IPS-11a (cell line): ENCODE results near the gene KRTAP20-4.

Experiments used
- H3K4me3 ChIP-seq: one replicate; pipeline ENCODE4 v1.5.1; 2013; ENCODE audit warnings: low read depth, low read length, control low read depth

The KRTAP20-4 gene

DNA sequence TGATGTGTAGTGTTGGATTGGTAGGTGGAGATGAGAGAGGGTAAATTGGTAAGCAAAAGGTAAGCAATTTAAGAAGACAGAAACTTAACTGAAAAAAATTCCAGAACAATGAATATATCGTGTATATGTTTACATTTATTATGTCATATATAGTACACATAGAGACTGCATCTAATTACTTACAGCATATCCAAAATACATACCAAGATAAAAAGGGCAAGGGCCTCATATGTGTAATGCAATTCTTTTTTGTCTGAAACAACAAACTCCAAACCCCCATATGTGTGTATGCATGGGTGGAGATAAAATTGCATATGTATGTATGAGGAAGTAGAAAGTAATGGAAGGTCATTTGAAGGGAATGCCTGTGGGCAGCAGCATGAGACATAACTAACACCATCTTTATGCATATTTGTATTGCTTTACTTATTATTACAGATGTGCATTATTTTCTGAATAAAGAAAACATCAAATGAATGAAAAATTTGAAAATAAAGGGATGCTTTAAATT, 26.5 kb downstream of the KRTAP20-4 start:
- H3K4me3 ChIP-seq: no peak overlapping the region

DNA sequence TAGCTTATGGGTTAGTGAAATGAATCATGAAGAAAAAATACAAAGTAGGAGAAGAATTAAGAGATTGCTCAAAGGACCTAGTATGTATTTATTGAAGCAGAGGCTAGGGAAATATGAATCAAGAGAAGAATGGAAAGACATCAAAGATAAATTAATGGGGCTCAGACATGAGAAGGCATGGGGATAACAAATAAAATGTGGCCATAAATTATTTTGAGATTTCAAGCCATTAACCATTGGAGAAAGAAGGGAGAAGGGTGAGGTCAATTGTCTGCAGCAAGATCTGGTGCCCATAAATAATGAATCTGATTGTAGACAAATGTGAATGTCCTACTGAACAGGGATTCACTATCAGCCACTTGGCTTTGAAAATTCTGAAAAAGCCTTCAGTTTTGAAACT, 32.5 kb downstream of the KRTAP20-4 start:
- H3K4me3 ChIP-seq: no peak overlapping the region

DNA sequence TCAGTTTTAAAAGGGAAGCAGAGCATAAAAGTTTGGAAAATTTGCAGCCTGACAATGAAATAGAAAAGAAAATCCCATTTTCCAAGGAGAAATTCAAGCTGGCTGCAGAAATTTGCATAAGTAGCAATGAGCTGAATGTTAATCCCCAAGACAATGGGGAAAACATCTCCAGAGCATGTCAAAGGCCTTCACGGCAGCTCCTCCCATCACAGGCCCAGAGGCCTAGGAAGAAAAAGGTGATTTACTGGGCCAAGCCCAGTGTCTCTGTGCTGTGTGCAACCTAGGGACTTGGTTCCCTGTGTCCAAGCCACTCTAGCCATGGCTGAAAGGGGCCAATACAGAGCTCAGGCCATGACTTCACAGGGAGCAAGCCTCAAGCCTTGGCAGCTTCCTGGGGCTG, 48.3 kb downstream of the KRTAP20-4 start:
- H3K4me3 ChIP-seq: no peak overlapping the region
